ENCODE data around the gene ENDOD1.

The ENDOD1 gene

DNA sequence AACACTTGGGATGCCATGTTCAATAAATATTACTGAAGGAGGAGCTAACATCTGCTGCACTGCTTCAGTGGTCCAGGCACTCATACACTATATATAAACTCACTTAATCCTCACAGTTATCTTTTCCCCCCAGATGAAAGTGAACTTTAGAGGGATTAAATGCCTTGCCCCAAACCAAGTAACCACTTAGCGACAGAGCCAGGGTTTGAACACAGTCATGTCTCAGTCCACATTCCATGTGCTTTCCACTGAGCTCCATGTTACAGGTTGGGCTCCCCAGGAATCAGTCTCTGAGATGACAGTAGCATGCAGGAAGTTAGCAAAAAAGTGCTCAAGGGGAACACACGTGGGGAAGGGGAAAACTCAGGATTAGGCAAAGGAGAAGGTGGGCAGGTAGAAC is 59.3 kb downstream of the ENDOD1 start:
- TF ChIP-seq, protein P1, sequence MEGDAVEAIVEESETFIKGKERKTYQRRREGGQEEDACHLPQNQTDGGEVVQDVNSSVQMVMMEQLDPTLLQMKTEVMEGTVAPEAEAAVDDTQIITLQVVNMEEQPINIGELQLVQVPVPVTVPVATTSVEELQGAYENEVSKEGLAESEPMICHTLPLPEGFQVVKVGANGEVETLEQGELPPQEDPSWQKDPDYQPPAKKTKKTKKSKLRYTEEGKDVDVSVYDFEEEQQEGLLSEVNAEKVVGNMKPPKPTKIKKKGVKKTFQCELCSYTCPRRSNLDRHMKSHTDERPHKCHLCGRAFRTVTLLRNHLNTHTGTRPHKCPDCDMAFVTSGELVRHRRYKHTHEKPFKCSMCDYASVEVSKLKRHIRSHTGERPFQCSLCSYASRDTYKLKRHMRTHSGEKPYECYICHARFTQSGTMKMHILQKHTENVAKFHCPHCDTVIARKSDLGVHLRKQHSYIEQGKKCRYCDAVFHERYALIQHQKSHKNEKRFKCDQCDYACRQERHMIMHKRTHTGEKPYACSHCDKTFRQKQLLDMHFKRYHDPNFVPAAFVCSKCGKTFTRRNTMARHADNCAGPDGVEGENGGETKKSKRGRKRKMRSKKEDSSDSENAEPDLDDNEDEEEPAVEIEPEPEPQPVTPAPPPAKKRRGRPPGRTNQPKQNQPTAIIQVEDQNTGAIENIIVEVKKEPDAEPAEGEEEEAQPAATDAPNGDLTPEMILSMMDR (IDR thresholded peaks at IDR 0.05) = no peak
- peak overlapping the region in 1 of 2 donors; percentile 94 for H3K27ac ChIP-seq
- no peak overlapping the region for H3K4me3 ChIP-seq

DNA sequence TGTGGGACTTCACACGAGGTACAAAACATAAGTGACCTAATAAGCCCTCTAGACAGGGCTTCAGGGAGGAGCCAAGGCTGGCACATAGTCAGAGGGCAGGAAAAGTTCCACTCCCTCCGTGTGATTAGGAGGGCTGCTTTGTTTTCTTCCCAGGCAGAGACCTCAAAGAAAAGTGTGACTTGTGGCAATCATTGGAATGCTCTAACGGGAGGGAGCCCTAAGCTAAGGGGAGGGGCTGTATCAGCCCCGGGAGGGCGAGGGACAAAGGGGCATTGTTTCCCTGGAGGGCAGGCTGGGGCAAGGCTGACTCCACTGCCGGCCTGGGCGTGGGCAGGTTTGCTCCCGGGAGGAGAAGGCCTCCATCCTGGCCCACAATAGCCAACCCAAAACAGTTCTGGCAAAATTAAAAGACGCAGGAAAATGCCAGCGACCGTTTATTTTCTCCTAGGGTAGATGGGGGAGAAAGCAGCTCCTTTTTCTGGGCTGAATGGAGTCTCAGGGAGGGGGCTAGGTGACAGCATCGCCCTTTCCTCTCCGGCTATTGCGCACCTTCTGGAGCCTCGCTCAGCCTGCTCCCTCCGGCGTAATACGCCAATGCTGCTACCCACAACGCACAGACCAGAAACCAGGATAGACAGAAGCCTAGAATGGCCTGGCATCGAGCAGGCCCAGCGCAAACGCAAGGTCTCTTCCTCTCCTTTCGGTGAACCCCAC is 60.2 kb downstream of the ENDOD1 start:
- TF ChIP-seq, protein P1 (IDR thresholded peaks at IDR 0.05) = no peak
- Histone ChIP-seq H3K27ac (peak overlapping the region; percentile 90 to 94), H3K4me3 (peak overlapping the region; percentile 76)
- DNase-seq (ENCODE audit: low spot score) = no peak

More for the DNA sequence above, 59.3 kb downstream of the ENDOD1 start:
- no peak for DNase-seq (ENCODE audit: low spot score)

DNA sequence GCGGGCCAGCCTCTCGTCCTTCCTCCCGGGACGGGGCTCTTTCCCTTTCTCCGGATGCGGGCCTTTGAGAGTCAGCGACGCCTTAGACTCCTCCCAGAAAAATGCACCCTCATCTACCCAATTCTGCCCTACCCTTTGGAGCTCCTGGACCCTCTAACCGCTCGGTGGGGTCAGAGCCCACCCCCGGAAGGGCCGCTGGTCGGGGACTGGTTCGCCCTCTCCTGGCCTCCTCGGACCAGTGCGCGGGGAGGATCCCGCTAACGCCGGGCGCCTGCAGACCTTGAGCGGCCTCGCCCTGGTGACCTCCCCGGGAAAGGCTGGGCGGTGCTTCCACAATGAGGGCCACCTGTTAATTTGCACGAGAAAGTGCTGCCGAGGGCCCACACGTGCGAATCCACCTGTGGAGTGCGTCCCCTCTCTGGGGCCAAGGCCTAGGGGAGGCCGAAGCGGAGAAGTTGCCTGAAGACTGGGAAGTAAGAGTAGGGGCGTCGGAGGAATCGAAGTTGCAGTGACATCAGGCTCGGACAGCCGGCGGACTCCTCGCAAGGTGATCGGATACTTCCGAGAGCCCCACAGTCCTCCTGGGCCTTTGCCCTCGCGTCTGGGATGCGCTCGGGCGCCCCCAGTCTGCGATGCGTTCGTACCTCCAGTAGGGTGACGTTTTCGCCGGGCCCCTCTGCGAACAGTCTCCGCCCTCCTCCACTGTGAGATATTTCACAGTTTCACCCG is 61.5 kb downstream of the ENDOD1 start:
- TF ChIP-seq, protein P1 (IDR thresholded peaks at IDR 0.05) = peak; percentile 70
- Histone ChIP-seq H3K4me3 (peak overlapping the region; percentile 76), H3K27ac (peak overlapping the region; percentile 90 to 94)
- peak; percentile 92 for DNase-seq (ENCODE audit: low spot score)

DNA sequence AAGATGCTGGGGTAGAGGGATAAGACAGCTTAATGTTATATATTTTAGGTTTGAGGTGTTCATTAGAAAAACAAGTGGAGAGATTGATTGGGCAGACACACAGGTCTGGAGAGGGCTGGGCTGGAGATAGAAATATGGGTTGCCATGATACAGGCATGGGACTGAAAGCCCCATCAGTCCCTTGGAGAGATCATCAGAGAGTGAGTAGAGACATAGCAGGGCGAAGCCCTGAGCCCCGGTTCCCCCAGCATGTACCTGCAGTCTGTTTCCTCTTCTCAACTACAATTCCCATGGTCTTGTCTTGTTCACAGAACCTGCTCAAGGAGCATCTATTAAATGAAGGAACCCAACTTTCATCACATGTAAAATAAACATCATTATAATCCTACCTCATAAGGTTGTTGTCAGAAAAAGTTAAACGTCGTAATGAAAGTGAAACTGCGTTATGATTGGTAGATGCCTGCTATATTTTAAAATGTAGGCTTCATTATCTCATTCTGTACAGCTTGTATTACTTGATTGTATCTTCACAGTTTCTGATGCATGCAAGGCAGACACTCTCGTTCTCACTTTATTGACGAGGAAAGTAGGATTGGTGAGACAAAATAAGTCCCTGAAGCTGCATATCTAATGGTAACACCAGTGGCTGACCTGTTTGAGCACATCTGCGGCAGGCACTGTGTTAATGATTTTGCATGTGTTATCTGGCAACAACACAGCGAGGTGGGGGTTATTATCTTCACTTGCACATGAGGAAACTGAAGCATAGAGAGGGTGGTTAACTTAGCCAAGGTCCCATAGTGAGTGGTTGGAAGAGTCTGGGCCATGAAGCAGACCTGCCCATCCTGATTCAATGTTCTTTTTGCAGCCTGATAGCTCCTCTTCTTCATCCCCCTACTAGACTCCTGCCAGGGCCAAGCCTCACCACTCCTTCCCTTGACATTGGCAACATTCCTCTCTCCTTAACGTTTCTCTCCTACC is 63.5 kb downstream of the ENDOD1 start:
- no peak for DNase-seq (ENCODE audit: low spot score)
- H3K27ac ChIP-seq = no peak overlapping the region
- H3K4me3 ChIP-seq = peak overlapping the region; percentile 52
- TF ChIP-seq, protein P1 (IDR thresholded peaks at IDR 0.05) = no peak

DNA sequence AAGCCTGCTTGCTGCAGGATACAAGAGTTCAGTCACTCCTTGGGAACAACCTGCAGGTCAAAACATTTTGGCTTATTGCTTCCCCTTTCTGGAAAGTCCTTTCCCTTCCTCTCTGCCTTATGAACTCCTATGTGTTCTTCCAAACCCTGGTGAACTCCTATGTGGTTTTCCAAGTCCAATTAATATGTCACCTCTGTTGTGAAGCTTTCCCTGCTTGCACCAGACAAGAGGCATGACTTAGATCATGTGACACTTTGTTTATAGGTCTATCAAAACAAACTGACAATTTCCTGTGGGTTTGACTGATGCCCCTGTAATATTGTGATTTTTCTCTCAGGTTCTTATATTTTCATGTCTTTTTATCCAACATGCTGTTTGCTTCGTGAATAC is 64.2 kb downstream of the ENDOD1 start:
- no peak for DNase-seq (ENCODE audit: low spot score)
- no peak overlapping the region for H3K27ac ChIP-seq
- H3K4me3 ChIP-seq = peak overlapping the region; percentile 52
- TF ChIP-seq, protein P1 (IDR thresholded peaks at IDR 0.05) = no peak

DNA sequence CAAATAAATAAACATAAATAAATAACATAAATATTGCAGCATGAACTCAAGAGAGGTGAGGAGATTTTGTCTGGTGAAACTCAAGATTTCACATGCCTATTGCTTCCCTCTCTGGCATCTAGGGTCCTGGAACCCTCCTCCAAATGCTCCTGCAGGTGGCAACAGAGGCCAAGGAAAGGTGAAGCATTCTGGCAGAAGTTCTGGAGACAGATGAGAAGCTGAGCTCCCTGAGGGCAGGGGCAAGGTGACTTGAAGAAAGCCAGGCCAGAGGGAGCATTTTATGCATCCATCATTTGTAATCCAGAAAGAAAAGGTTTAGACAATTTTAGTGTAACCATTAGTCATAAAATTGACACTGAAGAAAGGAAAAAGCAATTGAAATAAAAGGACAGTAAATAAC is 64.9 kb downstream of the ENDOD1 start:
- TF ChIP-seq, protein P1 (IDR thresholded peaks at IDR 0.05) = no peak
- Histone ChIP-seq H3K27ac (no peak overlapping the region), H3K4me3 (no peak overlapping the region)
- DNase-seq (ENCODE audit: low spot score) = no peak
